ENCODE data around the gene DUSP22.
"Not testable (repeated sequence)": the region's sequence is repeated elsewhere in the genome, so short reads cannot be mapped to it uniquely, and the experiment has no call there.

The DUSP22 gene, protein sequence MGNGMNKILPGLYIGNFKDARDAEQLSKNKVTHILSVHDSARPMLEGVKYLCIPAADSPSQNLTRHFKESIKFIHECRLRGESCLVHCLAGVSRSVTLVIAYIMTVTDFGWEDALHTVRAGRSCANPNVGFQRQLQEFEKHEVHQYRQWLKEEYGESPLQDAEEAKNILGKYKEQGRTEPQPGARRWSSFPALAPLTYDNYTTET

DNA sequence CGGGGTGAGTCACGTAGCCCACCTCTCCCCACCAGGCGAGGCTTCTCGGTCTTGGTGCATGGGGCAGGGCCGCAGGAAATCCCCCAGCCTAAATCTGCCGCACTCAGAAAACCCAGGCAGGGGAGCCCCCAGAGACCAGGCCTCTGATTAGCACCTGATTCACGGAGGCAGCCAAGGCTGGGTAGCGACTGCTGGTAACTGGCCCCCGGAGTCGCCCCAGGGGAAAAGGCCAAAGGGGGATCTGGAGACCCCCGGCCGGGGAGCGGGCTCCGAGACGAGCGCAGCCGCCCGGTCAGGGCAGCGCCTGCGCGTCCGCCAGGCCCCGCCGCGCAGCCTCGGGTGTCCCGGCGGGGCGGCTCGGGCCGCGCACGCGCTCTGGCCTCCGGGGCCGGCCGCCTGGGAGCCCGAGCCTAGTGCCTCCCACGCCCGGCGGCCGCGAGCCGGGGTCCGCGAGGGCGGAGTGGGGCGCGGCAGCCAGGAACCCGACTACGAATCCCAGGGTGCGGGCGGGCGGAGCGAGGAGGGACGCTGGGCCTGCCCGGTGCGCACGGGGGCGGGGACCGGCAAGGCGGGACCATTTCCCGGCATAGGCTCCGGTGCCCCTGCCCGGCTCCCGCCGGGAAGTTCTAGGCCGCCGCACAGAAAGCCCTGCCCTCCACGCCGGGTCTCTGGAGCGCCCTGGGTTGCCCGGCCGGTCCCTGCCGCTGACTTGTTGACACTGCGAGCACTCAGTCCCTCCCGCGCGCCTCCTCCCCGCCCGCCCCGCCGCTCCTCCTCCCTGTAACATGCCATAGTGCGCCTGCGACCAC is at the start of gene DUSP22:
TSS of gene DUSP22 (plus strand) at position 791 of the 809 bp plus-strand sequence. CDS start 53 bp downstream, outside the sequence.
- DNase-seq: peak; percentile 82 to 83

DNA sequence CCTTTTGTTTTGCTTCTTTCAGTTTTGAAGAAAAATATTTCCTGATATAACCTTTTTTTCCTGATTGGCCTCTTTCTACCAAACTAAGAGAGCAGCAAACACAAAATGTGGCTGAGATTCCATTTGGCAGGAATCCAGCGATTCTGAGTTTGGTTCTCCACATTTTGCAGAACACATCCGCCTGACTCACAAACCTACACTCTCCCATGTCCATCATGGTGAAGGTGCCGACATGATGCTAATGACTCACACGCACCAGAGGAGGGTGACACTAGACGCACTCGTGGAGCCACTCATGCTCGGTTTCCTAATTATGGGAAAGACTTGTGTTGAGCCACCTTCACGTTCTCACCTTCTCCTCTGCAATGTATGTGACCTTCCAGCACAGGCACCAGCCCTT is 45.9 kb upstream of the DUSP22 start:
- no peak for DNase-seq

DNA sequence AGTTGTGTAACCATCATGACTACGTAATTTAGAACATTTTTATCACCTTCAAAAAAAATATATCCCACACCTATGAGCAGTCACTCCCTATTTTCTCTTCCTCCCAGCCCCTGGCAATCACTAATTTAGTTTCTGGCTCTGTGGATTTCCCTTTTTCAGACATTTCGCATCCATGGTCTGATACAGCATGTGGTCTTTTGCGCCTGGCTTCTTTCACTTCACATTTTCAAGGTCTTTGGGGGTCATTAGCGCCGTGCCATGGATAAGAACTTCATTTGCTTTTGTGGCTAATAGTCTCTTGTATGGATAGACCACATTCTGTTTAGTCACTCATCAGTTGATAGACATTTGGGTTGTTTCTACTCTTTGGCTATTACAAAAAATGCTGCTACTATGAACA is 44.9 kb upstream of the DUSP22 start:
- no peak for DNase-seq

DNA sequence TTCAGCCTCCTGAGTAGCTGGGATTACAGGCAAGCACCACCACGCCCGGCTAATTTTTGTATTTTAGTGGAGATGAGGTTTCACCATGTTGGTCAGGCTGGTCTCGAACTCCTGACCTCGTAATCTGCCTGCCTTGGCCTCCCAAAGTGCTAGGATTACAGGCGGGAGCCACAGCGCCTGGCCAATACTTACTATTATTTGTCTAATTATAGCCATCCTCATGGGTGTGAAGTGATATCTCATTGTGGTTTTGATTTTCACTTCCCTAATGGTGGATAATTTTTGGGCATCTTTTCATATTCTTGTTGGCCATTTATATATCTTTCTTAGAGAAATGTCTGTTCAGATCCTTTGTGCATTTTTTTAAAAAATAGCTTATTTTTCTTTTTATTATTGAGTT is 44.2 kb upstream of the DUSP22 start:
- not testable (repeated sequence) for DNase-seq

DNA sequence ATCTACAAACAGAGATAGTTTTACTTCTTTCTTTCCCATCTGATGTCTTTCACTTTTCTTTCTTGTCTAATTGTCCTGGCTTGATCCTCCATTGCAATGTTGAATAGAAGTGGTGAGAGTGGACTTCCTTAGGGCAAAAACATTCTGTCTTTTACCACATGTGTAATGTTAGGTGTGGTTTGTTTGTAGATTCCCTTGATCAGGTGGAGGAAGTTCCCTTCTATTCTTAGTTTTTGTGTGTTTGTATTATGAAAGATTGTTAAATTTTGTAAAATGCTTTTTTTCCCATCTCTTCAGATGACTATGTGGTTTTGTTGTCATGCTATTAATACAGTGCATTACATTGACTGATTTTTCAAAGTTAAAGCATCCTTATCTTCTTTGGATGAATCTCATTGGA is 41.6 kb upstream of the DUSP22 start:
- no peak for DNase-seq

DNA sequence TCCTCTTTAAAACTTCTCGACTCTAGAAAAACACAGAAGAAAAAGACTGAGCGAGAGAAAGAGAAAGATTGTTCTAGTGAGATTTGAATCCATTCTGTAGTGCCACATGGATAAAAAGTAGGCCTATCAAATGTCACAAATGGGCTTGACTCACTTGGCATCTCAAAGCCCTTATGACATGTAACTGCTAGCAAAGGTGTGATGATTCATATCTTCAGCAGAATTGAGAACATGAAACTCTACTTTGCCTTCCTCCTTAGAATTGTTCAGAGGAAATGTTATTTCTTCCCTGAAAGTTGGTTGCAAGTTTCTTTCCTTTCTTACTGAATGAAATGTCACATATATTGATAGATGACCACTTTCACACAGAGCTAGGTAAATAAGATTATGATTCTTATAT is 40.4 kb upstream of the DUSP22 start:
- DNase-seq: no peak

DNA sequence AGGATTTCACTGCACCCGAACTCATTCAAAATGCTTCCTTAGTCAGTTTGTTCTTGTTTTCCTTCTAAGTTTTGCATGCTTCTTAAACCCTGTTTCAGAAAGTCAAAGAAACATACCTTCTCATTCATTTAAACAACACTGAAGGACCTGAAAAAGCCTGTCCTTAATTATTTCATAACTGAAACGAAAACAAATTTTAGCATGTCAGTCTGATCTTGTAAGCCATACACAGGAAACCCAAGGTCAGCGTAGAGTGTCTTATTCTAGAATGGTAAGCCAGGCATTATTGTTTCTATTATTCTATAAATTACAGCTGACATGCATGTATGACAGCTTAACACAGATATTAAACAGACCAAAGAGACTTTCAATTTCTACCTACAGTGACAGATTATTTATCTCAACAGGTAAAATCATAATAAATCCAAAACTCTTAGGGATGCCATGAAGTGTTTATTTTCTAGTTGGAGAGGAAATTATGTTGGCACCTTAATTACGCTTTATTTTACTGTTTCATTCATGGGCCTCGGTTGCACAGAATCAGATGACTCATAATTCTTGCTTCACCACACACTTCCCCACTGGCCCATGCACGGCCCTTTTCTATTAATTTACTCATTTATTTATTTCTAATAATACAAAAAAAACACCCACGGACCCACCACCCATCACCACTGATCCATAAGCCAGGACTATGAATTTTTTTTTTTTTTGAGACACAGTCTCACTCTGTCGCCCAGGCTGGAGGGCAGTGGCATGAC is 39.3 kb upstream of the DUSP22 start:
- no peak for DNase-seq

DNA sequence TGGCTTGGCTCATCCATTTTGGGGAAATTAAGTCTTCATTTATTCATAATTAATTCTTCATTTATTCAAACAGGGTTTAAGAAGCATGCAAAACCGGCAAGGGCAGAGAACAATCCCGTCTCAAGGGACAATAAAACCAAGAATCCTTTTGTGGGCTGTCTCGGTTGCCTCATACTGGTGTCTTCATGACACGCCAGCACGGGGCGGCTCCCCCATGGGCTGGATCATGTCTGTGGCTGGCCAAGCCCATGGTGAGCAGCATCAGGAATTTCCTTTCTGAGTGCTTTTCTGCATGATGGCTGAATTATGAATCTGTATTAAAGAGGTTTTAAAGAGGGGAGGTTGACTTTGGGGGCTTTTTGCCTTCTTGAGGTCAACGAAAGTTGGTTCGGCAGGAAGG is 38.3 kb upstream of the DUSP22 start:
- DNase-seq: no peak

DNA sequence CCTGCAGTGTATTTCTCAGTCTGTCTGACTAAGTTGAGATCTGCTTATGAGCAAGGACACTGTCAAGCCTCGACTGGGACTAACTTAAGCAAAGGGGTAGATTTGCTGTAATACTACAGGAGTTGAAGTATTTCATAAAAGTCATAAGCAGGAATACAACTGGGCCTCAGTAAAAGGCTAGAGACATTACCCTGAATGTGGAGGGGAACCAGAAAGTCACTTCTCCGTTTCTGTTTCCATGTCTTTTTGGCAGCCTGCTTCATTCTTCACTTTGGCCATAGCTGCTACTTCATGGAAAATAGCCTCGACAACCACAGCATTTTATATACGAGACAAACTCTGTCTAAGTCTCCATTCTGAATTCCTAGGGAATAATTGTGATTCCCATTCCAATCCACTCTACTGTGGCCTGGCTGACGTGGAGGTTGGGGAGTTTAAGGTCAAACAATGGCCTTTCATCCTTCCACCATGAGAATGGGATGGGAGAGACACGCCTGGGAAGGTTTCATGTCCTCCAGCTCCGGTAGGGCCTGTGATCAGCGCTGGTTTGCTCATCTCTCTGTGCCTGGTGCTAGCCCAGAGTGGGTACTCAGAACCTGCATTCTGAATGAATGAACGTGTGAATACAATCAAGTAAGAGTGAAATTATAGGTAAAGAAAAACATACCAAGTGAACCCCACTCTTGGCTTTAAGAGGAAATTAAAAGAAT is 37.1 kb upstream of the DUSP22 start:
- no peak for DNase-seq

DNA sequence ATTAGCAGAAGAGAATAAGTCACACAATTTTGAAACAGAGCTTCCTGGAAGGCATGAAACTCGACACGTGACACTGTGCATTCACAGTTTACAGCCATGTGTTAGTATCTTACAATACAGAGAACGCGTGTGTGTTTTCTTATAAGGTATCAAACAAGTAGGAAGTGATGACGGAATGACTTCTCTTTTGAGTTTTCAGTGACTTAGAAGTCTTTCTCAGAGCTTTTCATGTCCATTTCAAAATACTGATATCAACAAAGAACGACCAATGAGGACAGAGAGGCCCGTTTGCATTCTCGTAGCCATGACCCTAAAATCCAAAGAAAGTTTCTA is 36.6 kb upstream of the DUSP22 start:
- peak; percentile 48 to 52 for DNase-seq

DNA sequence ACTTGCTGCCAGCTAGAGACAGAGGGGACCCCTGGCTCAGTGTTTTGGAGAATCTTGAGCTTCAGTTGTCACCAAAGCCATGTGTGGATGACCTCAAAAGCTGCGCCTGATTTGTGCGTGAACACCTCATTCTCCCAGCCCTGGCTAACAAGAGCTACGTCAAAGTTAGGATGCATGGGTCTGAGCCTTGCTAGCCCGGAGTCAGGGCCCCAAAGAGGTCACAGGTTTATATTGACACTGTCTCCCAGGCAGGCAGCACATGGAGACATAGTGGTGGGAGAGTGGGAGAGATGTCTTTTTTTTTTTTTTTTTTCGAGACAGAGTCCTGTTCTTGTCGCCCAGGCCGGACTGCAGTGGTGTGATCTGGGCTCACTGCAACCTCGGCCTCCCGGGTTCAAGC is 36.1 kb upstream of the DUSP22 start:
- DNase-seq: no peak

DNA sequence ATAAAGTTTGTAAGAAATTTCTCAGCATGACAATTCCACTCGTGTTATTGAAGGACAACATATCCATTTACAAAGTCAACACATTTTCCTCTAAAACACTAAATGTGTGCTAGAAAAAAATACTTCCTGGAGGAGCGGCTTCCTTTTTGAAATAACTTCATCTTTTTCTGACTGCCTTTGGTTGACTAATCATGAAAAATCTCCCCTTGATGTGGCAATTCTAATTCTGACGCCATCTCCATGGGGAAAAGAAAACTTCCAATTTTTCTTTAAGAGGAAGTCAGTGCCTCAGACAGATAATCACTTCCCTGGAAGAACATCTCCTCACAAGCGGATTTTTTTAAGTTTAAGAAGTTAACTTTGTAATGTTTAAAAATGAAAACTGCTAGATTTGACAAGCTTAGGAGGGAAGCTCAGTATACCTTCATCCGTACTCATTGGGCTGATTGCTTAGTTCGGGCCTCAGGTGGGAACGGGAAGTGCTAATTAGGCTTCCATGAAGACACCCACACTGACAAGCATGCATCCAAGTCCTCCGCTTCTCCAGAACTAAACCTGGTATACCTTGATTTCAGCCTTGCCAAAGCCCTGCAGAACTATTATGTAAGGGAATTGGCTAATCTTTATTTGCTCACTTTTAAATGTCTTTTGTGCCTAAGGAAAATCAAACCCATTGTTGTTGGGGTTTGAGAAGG is 35.1 kb upstream of the DUSP22 start:
- no peak for DNase-seq

DNA sequence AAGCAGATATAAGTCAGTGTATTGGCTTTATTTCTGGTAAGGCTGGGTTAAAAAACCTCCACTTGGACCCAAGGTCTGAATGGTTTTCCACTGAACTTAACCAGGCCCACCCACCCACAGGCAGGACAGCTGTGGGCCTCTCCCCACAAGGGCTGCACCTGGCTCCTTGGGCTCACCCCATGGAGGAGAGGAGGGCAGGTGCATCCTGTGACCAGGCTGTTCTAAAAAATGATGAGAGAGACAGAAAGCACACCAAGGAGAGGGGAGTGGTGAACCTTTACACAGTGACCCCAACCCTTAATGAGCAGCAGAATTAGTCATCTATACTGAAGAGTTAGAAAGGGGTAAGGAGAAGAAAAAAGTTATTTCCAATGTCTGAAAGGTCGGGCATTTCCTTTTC is 34.5 kb upstream of the DUSP22 start:
- DNase-seq: no peak

DNA sequence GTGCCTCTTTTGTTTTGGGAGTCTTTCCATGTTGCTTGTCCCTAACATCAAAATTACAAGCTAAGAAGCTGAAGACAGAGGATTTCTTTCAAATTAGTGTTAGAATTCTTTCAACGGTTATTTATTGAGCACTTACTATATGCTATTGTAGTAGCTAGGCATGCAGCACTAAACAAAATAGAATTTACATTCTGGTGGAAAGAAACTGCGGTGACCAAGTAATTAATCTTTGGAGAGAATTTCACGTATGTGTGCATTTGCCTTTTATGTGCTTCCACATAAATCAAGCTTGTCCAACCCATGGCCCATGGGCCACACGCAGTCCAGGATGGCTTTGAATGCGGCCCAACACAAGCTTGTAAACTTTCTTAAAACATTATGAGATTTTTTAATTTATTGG is 33.0 kb upstream of the DUSP22 start:
- DNase-seq: no peak

DNA sequence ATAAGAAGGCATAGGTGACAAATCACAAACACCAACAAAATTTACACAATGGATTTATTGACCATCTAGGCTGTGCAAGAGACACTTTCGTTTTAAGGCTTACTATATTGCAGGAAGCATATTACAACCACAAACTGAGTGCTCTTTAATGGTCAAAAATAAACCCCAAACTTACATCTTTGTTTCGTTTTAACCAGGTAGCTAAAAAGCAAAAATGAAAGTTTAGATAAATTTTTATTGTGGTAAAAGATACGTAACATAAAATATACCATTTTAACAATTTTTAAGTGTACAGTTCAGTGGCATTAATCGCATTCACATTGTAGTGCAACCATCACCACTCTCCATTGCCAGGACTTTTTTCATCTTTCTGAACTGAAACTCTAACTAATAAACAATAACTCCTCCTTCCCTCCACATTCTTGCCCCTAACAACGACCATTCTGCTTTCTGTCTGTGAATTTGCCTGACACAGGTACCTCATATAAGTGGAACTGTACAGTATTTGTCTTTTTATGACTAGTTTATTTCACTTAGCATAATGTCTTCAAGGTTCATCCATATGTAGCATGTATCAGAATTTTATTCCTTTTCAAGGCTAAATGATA is 32.3 kb upstream of the DUSP22 start:
- peak in 1 of 2 donors; percentile 46 for DNase-seq

DNA sequence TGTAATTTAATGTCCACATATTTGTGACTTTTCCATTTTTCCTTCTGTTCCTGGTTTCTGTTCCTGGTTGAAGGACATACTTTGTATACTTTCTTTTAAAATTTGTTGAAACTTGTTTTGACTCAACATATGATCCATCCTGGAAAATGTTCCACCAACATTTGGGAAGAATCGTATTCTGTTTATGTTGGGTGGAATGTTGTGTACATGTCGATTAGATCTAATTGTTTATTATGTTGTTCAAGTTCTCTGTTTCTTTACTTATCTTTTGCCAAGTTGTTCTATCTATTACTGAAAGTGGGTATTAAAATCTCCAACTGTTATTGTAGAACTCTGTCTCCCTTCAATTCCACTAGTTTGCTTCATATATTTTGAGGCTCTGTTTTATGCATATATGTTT is 27.7 kb upstream of the DUSP22 start:
- DNase-seq: no peak

DNA sequence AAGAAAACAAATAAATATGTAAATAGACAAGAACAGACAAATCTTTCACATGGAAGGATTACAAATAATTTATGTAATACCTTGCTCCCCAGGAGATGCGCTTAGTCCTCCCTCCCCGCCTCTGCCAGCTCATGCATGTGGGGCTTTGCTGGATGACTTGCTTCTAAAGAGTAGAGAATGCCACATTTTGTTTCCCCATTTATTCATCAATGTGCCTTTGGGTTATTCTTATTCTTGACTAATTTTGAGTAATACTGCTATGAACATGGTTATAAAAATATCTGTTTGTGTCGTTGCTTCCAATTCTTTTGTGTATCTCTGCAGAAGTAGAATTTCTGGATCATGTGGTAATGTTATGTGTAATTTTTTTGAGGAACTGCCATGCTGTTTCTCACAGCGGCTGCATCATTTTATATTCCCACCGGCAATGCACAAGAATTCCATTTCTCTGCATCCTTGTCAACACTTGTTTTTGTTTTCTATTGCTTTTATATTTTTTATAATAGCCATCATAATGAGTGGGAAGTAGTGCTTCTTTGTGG is 23.8 kb upstream of the DUSP22 start:
- no peak for DNase-seq

DNA sequence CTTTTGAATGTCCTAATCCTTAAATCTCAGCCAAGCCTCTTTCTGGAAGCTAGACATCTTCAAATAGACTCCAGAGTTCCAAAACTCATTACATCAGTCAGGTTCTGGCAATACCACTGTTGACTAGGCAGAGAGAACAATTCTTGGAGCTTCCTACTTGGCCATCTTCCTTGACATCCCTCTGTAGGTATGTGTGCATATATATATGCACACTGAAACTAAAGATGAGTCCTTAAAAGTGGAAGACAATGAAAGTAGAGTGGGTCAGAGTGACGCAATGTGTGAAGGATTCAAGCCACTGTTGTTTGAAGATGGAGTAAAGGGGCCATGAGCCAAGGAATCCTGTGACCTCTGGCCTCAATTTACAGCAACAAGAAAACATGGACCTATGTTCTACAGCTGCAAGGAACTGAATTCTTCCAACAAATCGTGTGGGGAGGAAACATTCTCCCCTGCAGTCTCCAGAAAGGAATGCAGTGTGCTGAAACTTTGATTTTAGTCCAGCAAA is 18.7 kb upstream of the DUSP22 start:
- DNase-seq: no peak

DNA sequence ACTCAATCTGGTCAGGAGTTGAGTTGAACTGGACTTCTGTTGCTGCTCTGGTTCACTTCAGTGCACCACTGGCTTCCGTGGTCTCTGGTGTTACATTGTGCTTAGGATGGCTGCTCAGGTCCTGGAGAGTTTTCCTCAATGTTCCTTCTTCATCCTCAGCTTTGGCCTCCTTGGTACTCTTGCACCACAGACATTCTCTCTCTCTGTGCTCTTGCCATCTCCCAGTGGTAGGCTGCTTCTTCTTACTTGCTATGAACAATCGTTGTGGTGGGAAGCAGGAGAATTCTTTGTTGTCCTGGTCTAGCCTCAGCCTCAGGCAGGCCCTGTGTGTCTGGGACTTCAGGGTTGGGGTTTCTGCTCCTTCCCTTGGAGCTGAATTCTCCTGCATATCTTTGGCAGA is 14.5 kb upstream of the DUSP22 start:
- no peak for DNase-seq

DNA sequence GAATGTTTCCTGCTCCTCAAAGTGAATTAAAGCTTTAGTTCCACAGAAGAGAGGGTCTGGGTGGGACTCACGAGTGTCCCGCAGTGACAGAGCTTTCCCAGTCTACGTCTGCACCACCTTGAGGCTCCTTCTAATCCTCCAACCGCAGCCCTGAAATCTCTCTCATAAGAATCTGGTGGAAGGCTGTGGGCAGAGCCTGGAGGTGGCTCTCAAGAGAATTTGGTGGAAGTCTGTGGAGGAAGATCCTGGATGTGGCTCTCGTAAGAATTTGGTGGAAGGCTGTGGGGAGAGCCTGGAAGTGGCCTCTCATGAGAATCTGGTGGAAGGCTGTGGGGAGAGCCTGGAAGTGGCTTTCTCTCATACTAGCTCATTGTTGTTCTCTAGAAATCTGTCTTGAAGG is 13.8 kb upstream of the DUSP22 start:
- DNase-seq: no peak

DNA sequence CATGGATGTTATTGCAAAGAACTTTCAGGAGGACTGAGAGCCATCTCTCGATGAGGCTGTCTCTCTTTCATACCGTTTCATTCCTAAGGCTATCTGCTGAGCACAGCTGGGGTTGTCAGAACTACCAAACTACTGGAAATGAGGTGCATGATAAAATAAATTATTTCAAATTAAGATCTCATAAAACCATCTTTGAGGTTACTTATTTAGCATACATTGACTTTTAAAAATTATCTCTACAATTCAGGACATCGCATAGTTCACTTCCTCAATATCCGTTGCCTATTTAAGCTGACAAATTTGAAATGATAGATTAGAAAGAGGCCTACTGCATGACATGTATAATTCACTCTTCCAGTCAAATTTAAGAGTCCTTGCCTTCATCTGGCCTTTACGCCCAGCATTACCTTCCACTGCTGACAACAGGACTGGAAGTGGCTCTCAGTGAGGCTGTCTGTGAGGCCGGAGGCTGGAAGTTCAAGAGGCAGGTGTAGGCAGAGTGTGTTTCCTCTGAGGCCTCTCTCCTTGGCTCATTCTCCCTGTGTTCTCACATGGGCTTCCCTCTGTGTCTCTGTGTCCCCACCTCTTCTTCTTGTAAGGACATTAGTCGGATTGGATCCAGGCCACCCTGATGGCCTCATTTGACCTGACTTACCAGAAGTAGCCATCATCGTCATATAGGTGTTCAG is 12.8 kb upstream of the DUSP22 start:
- DNase-seq: no peak
